Measurements from ENCODE around the gene LRRC8A.
"Not testable (repeated sequence)": the region's sequence is repeated elsewhere in the genome, so short reads cannot be mapped to it uniquely, and the experiment has no call there.

- TF ChIP-seq CTCF (conservative IDR thresholded peaks at IDR 0.05; ENCODE audit: low read length); EZH2phosphoT487 (IDR thresholded peaks at IDR 0.05; ENCODE audit: borderline replicate concordance, low read depth, low read length): not testable (repeated sequence)
These were observed 23.5 kb upstream of the LRRC8A start for GRCh38 chr9:128858476-128858875.

All from OCI-LY7 (cell line).